Mesenteric fat pad (tissue), 1 donor: Measurements from ENCODE around the gene BCL2. TPM values are rescaled to one million over a fixed set of nuclear protein-coding genes. Genes with fewer than 3 reads are reported as not detected.

ENCODE experiments used
- DNase-seq: peaks from one replicate; pipeline ENCODE4 v3.0.0-alpha.2; 2020; ENCODE audit warnings: low spot score
- total RNA-seq: library from RNA; stranded (reverse); fragmentation: NEBNext Ultra II Directional; extraction: Animal tissue kit (Norgen Biotek cat#: 25700); gene quantifications from one replicate; pipeline ENCODE4 v1.2.1, GENCODE V29; 2021
- donor health status: DM: yes; HTN: yes; CAD: no.

BCL2 gene
- total RNA-seq, 1 donor from 2014 or later = 58.7 TPM

DNA sequence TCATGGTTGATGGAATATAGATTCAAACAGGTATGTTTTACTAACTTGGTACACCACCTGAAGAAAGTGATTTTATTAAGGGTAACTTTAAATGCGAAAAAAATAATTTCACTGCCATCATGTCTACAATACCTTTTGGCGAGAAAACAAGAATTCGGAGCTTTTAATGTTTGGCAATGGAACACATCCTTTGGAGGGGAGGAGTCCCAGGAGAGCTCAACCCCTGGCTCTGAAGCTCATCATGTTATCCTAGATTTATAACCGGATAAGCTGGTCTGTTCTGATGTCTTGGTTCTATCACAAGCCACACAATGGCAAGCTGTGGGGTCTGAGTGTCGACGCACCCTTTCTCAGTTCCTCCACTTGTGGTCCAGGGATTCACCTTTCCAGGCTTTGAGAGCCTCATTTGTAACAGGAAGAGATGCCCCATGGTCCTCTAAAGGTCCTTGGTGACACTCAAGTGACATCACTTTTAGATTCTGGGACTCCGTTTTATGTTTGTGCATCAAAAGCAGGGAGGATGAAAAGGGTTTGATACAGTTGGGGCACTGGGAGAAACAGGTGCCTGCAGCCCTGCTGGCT is 172.7 kb downstream of the BCL2 start:
- DNase-seq = no peak

DNA sequence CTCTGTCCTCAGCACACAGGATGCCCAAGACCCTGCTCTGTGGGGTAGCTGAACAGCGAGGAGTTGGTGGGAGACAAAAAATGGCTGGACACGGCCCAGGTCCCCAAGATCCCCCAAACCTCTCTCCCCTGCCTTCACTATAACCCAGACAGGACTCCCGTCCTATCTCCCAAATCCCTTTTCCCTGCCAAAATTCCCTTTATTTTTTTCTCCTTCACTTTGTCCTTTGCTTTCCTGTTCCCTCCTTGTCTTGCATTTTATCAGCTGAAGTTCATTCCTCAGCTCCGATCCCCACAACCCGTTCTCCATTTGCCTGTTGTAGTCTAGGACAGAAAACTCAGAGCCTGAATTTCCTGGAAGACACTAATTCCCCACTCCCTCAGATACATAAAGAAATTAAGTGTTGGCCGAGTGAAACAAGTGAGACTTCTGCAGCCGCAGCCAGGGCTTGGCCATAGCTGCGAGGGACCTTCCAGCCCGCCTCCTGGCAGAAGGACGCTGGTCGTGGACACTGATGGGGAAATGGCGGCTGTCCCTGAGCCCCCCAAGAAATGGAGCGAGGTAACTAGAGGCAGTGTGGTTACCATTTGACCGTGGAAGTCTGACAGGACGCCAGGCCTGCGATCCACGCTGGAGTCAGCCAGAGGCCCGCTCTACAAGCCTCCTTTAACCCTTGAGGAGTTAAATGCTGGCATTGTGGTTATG is 173.6 kb downstream of the BCL2 start:
- no peak for DNase-seq

- no peak for DNase-seq
These were observed 174.3 kb downstream of the BCL2 start for GRCh38 chr18:63145166-63145850.

DNA sequence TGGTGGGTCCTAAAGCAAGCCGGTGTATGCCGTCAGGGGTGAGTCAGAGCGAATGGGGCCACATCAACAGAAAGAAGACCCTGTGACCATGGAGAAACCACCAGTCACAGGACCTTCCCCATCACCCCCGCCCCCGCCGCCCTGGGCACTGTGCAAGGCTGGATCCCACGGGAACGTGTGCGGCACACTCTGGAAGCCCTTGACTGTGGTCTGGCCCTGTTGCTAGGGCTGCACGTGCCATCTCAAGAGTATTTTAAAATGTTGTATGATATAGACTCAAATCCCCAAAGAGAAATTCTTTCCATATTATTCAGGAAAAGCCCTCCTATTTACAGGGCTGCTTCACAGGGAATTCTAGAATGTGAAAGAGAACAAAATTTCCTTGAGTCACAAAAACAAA is 174.8 kb downstream of the BCL2 start:
- DNase-seq = no peak

- DNase-seq = no peak
These were observed 176.2 kb downstream of the BCL2 start for GRCh38 chr18:63143330-63143771.

DNA sequence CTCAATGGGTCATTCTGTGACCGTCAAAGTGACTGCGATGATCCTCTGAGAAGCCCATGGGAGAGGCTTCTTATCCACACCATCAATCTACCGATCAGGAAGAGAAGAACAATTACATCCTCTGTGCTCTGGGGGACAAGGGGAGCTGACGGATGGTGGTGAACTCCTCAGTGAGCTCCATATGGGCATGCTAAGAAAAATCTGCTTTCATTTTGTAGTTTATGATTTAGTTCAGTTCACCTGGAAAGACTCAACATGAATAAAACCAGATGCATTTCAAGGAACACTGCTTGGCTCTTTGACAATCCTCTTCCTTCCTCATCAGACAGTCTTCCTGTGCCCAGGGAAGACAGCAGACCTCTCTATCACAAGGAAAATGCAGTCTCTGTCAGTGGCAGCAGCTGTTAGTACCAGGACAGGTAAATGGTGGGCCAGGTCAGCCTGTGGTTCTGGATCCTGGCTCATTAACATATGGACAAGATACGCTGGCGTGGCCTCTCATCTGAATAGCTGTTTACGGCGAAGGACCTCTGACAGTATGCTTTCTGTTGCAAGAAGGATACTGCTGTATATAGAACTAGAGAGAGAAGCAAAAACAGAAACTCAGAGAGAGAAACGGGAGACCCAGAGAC is 176.9 kb downstream of the BCL2 start:
- DNase-seq = no peak

DNA sequence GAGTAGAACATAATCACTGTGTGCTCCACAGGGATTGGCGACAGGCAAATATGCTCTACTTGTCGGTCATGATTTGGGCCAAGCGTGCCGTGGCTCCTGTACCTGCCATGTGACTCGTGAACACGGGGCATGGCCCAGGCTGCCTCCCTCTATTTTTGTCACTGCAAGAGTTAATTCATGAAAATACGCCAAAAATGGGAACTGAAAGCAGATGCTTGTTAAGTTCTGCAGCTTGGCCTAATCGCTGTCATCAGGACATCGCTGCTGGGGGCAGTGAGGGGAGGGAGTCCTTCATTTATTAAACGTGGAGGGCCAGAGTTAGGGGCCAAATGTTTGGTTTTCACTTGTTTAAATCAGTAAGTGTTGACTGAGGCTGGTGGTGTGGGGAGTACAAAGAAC is 177.8 kb downstream of the BCL2 start:
- no peak for DNase-seq

- DNase-seq = no peak
These were observed 178.4 kb downstream of the BCL2 start for GRCh38 chr18:63140997-63141777.

- DNase-seq = no peak
These were observed 179.5 kb downstream of the BCL2 start for GRCh38 chr18:63140038-63140450.

DNA sequence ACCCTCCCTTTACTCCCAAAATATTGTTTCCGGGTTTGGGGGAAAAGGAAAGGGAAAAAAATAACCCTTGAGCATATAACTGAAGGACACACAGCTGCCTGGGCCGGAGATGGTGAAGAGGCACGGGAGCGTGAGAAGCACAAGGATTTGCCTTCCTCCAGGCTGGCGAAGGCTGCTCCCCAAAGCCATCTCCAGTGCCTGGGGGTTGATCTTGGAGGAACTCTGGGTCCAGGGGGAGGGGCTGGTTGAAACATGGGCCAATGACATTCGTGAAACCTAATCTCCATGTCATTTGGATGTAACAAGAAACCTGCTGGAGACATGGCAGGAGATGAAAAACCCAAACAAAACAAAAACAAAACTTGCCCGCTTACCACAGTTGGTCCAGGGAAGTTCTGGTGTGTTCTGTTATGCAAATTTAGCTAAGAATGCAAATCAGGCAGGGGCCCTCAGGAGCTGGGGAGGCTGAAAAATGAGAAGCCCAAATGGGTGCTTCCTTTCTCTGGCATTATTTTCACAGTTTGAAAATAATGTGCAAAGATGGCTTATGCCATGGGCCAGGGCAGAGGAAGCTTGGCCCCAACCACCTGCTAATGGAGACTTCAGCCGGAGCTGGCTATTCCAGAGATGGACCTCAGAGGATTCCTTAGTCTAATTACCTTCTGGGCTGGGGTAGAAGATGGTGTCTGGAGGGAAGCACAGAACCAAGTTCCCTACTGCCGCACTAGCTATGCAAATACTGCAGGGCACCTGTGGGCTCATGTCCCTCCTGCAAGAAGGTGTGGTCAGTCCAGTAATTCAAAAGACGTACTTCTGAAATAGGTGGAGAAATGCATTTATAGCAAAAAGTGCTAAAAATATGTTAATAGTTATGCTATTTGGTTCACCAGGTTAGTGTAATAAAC is 180.9 kb downstream of the BCL2 start:
- no peak for DNase-seq

- no peak for DNase-seq
These were observed 181.6 kb downstream of the BCL2 start for GRCh38 chr18:63137999-63138435.

- DNase-seq = no peak
These were observed 184.5 kb downstream of the BCL2 start for GRCh38 chr18:63135101-63135500.

DNA sequence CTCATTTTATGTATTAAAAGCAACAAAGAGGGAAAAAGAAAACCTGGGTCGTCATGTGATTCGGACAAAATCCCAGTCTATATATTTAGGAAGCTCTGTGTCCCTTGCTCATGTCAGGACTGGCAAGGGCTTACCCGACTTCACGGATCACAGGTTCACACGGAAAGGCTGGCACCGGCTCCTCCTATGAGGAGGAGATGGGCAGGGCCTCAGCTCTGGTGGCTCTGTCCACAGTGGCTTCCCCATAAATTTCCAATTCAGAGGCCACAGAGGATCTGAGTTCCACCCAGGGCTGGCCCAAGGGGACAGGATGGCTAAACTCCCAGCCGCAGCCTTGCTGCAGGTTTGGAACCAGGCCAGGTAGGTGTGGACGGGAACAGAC is 186.8 kb downstream of the BCL2 start:
- no peak for DNase-seq

- no peak for DNase-seq
These were observed 187.4 kb downstream of the BCL2 start for GRCh38 chr18:63131959-63132818.

GRCh38 chr18:63131106-63131958 is 188.2 kb downstream of the BCL2 start:
- no peak for DNase-seq

- DNase-seq = no peak
These were observed 189.4 kb downstream of the BCL2 start for GRCh38 chr18:63130176-63130575.

- DNase-seq = no peak
These were observed 191.2 kb downstream of the BCL2 start for GRCh38 chr18:63128237-63128974.
